HK-2 (cell line): ENCODE data around the gene CSMD2.

Source experiments
- DNase-seq: peaks from one replicate; pipeline ENCODE4 v3.0.0-alpha.2; 2018; ENCODE audit not compliant: unreplicated experiment

The CSMD2 gene

GRCh38 chr1:33745942-33746341 lies 419.1 kb downstream of the CSMD2 start:
- DNase-seq, result no peak

- DNase-seq, result no peak
Measured at GRCh38 chr1:33743221-33743998, 421.6 kb downstream of the CSMD2 start.

- DNase-seq, result no peak
Measured at GRCh38 chr1:33742663-33743062, 422.4 kb downstream of the CSMD2 start.

DNA sequence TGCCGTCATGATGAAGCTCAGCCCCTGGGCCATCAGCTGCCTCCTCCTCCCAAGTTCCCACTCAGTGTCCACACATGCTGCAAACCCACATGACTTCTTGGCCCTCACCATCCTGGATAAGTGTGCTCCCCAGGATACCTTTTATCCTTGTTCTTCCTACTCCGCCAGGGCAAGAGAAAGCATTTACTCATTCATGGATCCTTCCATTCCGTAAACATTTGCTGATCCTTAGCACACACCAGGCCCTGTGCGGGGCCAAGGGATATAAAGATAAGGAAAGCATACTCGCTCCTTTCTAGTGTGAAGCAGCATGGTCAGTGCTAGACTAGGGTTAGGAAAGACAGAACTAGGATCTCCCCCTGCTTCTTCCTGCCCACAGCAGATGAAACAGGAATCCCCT lies 423.3 kb downstream of the CSMD2 start:
- DNase-seq, result no peak

GRCh38 chr1:33740040-33740744 lies 424.8 kb downstream of the CSMD2 start:
- no peak for DNase-seq

DNA sequence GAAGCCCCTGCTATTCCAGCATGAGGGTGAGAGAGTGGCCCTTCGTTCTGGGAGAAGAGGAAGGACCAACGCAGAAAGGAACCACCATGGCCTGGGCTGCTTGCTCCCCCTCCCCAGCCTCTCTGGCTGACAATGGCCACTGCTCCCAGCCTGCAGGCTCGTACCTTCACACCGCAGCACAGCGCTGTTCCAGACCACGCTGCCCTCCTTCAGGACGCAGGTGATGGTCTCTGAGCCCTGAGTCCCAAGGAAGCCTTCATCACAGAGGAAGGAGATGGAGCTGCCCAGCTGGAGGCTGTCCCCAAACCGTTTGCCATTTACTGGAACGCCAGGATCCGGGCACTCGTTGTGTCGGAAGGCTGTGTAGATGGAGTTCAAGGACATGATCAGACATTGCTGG lies 426.1 kb downstream of the CSMD2 start:
- no peak for DNase-seq

GRCh38 chr1:33738536-33738935 lies 426.5 kb downstream of the CSMD2 start:
- no peak for DNase-seq

GRCh38 chr1:33736496-33736895 lies 428.5 kb downstream of the CSMD2 start:
- DNase-seq, result no peak

- DNase-seq, result no peak
Measured at GRCh38 chr1:33735624-33736023, 429.4 kb downstream of the CSMD2 start.

GRCh38 chr1:33727310-33727709 lies 437.7 kb downstream of the CSMD2 start:
- DNase-seq, result no peak

DNA sequence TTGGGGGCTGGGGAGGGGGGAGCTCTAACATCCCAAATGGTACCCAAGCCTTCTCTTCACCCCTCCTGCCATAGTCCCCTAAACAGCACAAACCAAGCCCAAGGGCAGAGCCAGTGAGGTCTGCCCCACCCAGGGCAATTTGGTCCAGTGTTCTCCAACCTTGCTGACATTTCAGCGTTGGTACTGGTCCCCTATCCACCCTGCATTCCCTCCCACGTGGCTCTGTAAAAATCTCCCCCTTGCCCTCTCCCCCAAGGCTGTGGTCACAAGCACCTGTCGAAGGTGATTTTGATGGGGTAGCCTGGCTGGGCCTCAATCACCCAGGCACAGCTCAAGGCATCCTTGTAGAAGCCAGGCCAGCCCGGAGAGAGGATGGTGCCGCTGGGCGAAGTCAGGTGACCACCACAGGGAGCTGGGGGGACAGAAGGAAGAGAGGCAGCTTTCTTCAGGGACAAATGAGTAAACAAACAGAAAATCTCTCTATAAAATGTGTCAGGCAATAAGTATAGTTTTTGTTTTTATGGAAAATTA lies 438.7 kb downstream of the CSMD2 start:
- no peak for DNase-seq

- DNase-seq, result no peak
Measured at GRCh38 chr1:33725556-33726160, 439.4 kb downstream of the CSMD2 start.

GRCh38 chr1:33725037-33725436 lies 440.0 kb downstream of the CSMD2 start:
- no peak for DNase-seq

GRCh38 chr1:33724348-33724747 lies 440.7 kb downstream of the CSMD2 start:
- DNase-seq, result no peak

DNA sequence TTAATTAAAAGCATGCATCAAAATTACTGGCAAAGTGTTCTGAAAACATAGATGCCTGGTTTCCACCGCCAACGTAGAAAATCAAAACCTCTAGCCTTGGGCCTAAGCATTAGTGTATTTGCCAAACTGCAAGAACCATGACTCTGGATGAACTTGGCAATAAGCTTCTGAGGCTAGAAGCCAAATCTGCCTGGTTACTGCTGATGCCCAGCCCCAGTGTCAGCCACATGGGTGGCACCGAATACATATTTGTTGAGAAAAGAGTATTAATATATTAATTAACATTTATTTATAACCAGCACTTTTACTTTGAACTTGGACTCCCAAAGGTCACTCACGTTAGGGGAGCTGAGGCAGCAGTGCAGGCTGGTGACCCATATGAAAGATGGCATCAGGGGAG lies 441.8 kb downstream of the CSMD2 start:
- DNase-seq, result no peak

DNA sequence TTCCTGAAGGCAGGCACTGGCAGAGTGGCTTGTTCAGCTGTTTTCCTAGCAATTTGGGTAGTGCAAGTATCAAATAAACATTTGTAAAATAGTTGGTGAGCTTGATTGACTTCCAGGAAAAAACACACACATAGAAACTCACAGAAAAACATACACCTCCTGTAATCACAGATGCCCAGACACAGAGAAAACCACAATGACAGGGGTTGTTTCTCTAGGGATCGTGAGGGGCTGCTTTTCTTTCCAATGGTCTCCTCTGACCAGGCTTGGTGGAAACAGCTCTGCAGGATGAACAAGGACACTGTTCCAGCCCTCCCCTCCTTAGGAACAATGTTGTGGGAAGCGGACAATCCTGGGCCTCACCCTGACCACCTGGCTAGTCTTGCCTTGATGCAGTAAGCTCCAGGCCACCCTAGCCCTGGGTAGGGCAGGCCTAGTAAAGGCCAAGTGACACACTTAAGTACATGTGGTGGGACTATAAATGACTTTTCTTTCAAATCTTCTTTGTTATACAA lies 443.7 kb downstream of the CSMD2 start:
- DNase-seq, result no peak

GRCh38 chr1:33719771-33720670 lies 445.0 kb downstream of the CSMD2 start:
- no peak for DNase-seq

DNA sequence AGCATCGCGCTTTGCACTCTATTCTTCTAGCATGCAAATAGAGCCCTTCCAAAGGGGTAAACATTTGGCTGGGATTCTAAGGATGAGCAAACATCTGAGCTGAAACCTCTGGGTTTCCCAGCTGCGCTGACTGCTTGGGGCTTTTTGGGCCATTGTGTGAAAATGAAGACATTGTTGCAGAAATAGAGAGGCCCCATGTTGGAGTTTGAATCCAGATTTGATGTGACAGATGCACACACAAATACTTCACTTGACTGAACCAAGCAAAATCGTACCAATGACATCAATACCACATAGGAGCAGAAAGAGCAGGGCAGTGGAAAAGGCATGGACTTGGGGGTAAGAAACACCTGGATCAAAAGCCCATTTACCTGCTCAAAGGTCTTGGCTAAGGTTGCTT lies 445.7 kb downstream of the CSMD2 start:
- DNase-seq, result no peak

DNA sequence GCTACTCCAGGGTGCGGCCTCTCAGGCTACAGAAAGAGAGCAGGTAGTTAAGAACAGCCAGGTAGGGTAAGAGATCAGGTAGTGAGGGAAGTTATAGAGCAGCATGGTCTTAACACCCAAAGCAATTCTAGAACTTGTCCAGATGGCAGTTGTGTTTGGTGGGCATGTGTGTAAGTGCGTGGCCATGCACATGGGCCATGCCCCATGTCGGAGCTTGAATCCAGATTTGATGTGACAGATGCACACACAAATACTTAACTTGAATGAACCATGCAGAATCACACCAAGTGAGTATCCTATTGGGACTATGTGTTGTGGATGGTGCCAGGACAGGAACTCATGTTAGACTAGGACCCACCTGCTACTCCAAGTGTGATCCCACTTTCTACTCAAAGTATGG lies 446.8 kb downstream of the CSMD2 start:
- no peak for DNase-seq

GRCh38 chr1:33716976-33717688 lies 447.9 kb downstream of the CSMD2 start:
- DNase-seq, result no peak
